HepG2 (cell line): ENCODE data around the gene STN1. TPM values are rescaled to one million over a fixed set of nuclear protein-coding genes. Genes with fewer than 3 reads are reported as not detected.

Experiments used
- FOXK1 ChIP-seq: sonication (generic); formaldehyde crosslinking; IDR thresholded peaks from 2 replicates; pipeline ENCODE4 v1.4.0; 2020; ENCODE audit warnings: low read depth, missing genetic modification reagents, borderline replicate concordance
- HDAC2 ChIP-seq: sonication (generic); formaldehyde crosslinking; IDR thresholded peaks from 2 replicates; pipeline ENCODE4 v1.4.0; 2020; ENCODE audit warnings: missing genetic modification reagents
- KLF9 ChIP-seq: IDR thresholded peaks from 2 replicates; pipeline ENCODE4 v1.6.1; 2016; ENCODE audit warnings: low read depth
- NFATC3 ChIP-seq: sonication (generic); formaldehyde crosslinking; IDR thresholded peaks from 2 replicates; pipeline ENCODE4 v1.5.1; 2020; ENCODE audit warnings: mild to moderate bottlenecking, missing genetic modification reagents
- PHF21A ChIP-seq: sonication (generic); formaldehyde crosslinking; IDR thresholded peaks from 2 replicates; pipeline ENCODE4 v1.5.0; 2020; ENCODE audit warnings: mild to moderate bottlenecking, missing genetic modification reagents
- STAT5B ChIP-seq: sonication (generic); formaldehyde crosslinking; IDR thresholded peaks from 2 replicates; pipeline ENCODE4 v1.4.0; 2020; ENCODE audit warnings: missing genetic modification reagents
- TGIF2 ChIP-seq: IDR thresholded peaks from 2 replicates; pipeline ENCODE4 v1.6.1; 2016; ENCODE audit warnings: control low read depth, missing compliant biosample characterization
- ZBTB43 ChIP-seq: sonication (generic); formaldehyde crosslinking; conservative IDR thresholded peaks from 2 replicates; pipeline ENCODE4 v1.4.0; 2020; ENCODE audit warnings: missing genetic modification reagents
- ZBTB7B ChIP-seq: sonication (generic); formaldehyde crosslinking; IDR thresholded peaks from 2 replicates; pipeline ENCODE4 v1.4.0; 2020; ENCODE audit warnings: missing genetic modification reagents
- ZFYVE20 ChIP-seq: sonication (generic); formaldehyde crosslinking; IDR thresholded peaks from 2 replicates; pipeline ENCODE4 v1.8.0; 2023; ENCODE audit warnings: low read depth, mild to moderate bottlenecking, moderate library complexity, missing genetic modification reagents, borderline replicate concordance
- ZNF180 ChIP-seq: sonication (generic); formaldehyde crosslinking; IDR thresholded peaks from 2 replicates; pipeline ENCODE4 v1.4.0; 2020; ENCODE audit warnings: low read depth, missing genetic modification reagents, borderline replicate concordance
- ZNF30 ChIP-seq: sonication (generic); formaldehyde crosslinking; IDR thresholded peaks from 2 replicates; pipeline ENCODE4 v1.5.0; 2020; ENCODE audit warnings: mild to moderate bottlenecking, missing genetic modification reagents
- ZNF615 ChIP-seq: sonication (generic); formaldehyde crosslinking; IDR thresholded peaks from 2 replicates; pipeline ENCODE4 v1.5.0; 2020; ENCODE audit warnings: mild to moderate bottlenecking, missing genetic modification reagents, borderline replicate concordance
- ZNF770 ChIP-seq: sonication (generic); formaldehyde crosslinking; IDR thresholded peaks from 2 replicates; pipeline ENCODE4 v1.5.0; 2020; ENCODE audit warnings: mild to moderate bottlenecking, missing genetic modification reagents
- ZNF883 ChIP-seq: sonication (generic); formaldehyde crosslinking; IDR thresholded peaks from 2 replicates; pipeline ENCODE4 v1.5.1; 2020; ENCODE audit warnings: mild to moderate bottlenecking, missing genetic modification reagents; ENCODE audit errors: not compliant biosample characterization
- polyA plus RNA-seq, 8 experiments: library from polyadenylated mRNA; depleted of rRNA in 3 of 8; stranded (reverse) in 7 of 8; unstranded in 1 of 8; fragments of >200 nt; fragmentation: Illumina TruSeq in 4 of 8; extraction: Trizol in 4 of 8; gene quantifications; 2 replicates each; pipeline versions ENCODE4 v1.2.1 to v1.2.3, GENCODE V29; 2011 to 2016; ENCODE audit warnings: low read depth in 4 of 8, missing spikeins in 1 of 8, mixed read lengths in 1 of 8; ENCODE audit not compliant: insufficient read depth in 1 of 8
- total RNA-seq, 5 experiments: library from RNA; depleted of rRNA; stranded (reverse); fragments of >200 nt; fragmentation: Illumina TruSeq; extraction: Trizol; gene quantifications; 2 replicates each; pipeline ENCODE4 v1.2.3, GENCODE V29; 2016; ENCODE audit warnings: low read depth in 1 of 5
- TF ChIP-seq, protein P1 (sequence below): sonication (generic); formaldehyde crosslinking; IDR thresholded peaks from 2 replicates; pipeline ENCODE4 v1.5.0; 2020; ENCODE audit warnings: missing genetic modification reagents
- TF ChIP-seq, protein P2 (sequence below): sonication (generic); formaldehyde crosslinking; IDR thresholded peaks from one replicate; pipeline ENCODE4 v1.5.1; 2020; ENCODE audit warnings: mild to moderate bottlenecking, missing genetic modification reagents; ENCODE audit errors: not compliant biosample characterization

The STN1 gene
- total and polyA plus RNA-seq, 2 of the 13 experiments (the other 11 are each of a cell fraction or from before 2014, with no cell fraction given), result 17.6 to 22.7 TPM

DNA sequence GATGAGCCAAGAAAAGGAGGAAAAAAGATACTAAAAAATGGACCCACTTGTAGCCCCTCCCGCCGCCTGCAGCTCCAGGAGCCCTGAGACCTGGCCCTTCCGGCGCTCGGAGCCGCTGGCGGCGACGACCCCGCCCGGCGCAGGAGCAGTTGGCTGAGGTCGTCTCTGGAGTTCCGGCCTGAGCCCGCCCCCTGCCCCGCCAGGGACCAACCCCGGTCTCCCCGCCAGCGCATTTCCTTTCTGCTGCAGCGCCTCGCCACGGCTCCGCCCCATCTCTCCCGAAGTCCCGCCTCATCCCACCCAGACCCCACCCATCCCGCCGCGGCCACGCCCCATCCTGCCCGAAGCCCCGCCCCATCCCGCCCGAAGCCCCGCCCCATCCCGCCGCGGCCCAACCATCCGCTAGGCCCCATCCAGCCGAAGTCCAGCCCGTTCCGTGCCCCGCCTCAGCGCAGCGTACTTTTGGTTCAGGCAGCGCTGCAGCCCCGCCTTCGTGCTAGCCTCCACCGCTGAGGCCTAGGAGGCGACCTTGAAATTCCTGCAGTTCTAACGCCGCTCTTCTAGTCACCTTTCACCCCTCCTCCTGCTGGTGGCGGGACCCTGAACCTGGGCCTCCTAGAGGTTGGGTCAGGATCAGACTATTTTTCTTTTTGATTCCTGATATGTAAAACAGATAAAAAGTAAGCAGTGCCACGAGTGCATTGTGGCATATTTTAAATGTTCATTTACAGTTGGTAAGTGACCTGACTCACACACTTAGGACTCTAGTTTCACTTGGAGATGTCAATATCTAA lies at the start of gene STN1 (continued):
- TF ChIP-seq ZNF770 (peak; percentile 96), KLF9 (CRISPR knock-in tag) (0 out of 2 replicates have a peak, but pooled peaks have one; percentile 20), TGIF2 (no peak), ZNF615 (CRISPR knock-in tag) (no peak), STAT5B (CRISPR knock-in tag) (no peak), ZNF180 (0 out of 2 replicates have a peak, but pooled peaks have one; percentile 3), ZBTB43 (CRISPR knock-in tag) (peak; percentile 57; the same call in 1 of the 2 replicates), ZNF883 (CRISPR knock-in tag) (no peak), ZFYVE20 (no peak), NFATC3 (CRISPR knock-in tag) (no peak), HDAC2 (peak; percentile 75), FOXK1 (no peak), ZBTB7B (CRISPR knock-in tag) (peak; percentile 2; the same call in 1 of the 2 replicates), ZNF30 (CRISPR knock-in tag) (no peak), PHF21A (CRISPR knock-in tag) (peak; percentile 86)
- TF ChIP-seq, protein P1, sequence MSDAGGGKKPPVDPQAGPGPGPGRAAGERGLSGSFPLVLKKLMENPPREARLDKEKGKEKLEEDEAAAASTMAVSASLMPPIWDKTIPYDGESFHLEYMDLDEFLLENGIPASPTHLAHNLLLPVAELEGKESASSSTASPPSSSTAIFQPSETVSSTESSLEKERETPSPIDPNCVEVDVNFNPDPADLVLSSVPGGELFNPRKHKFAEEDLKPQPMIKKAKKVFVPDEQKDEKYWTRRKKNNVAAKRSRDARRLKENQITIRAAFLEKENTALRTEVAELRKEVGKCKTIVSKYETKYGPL (CRISPR knock-in tag), result no peak
- TF ChIP-seq, protein P2, sequence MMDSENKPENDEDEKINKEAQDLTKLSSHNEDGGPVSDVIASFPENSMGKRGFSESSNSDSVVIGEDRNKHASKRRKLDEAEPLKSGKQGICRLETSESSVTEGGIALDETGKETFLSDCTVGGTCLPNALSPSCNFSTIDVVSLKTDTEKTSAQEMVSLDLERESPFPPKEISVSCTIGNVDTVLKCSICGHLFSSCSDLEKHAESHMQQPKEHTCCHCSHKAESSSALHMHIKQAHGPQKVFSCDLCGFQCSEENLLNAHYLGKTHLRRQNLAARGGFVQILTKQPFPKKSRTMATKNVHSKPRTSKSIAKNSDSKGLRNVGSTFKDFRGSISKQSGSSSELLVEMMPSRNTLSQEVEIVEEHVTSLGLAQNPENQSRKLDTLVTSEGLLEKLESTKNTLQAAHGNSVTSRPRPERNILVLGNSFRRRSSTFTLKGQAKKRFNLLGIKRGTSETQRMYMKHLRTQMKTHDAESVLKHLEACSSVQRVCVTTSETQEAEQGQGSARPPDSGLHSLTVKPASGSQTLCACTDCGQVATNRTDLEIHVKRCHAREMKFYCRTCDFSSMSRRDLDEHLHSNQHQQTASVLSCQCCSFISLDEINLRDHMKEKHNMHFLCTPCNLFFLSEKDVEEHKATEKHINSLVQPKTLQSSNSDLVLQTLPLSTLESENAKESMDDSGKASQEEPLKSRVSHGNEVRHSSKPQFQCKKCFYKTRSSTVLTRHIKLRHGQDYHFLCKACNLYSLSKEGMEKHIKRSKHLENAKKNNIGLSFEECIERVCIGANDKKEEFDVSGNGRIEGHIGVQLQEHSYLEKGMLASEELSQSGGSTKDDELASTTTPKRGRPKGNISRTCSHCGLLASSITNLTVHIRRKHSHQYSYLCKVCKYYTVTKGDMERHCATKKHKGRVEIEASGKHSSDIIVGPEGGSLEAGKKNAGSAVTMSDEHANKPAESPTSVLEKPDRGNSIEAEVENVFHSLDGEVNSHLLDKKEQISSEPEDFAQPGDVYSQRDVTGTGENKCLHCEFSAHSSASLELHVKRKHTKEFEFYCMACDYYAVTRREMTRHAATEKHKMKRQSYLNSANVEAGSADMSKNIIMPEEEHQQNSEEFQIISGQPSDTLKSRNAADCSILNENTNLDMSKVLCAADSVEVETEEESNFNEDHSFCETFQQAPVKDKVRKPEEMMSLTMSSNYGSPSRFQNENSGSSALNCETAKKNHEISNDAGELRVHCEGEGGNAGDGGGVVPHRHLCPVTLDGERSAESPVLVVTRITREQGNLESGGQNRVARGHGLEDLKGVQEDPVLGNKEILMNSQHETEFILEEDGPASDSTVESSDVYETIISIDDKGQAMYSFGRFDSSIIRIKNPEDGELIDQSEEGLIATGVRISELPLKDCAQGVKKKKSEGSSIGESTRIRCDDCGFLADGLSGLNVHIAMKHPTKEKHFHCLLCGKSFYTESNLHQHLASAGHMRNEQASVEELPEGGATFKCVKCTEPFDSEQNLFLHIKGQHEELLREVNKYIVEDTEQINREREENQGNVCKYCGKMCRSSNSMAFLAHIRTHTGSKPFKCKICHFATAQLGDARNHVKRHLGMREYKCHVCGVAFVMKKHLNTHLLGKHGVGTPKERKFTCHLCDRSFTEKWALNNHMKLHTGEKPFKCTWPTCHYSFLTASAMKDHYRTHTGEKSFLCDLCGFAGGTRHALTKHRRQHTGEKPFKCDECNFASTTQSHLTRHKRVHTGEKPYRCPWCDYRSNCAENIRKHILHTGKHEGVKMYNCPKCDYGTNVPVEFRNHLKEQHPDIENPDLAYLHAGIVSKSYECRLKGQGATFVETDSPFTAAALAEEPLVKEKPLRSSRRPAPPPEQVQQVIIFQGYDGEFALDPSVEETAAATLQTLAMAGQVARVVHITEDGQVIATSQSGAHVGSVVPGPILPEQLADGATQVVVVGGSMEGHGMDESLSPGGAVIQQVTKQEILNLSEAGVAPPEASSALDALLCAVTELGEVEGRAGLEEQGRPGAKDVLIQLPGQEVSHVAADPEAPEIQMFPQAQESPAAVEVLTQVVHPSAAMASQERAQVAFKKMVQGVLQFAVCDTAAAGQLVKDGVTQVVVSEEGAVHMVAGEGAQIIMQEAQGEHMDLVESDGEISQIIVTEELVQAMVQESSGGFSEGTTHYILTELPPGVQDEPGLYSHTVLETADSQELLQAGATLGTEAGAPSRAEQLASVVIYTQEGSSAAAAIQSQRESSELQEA (CRISPR knock-in tag), result no peak
